H1 (cell line): ENCODE results near the gene SGK2. TPM values are rescaled to one million over a fixed set of nuclear protein-coding genes. Genes with fewer than 3 reads are reported as not detected.

Experiments
- CTCF ChIA-PET: fragments of 300-600 bp; sonication (Branson Sonifier 250); formaldehyde crosslinking; loops from one replicate; lab custom pipeline; 2021; ENCODE audit not compliant: partially characterized antibody; lab: Charles Lee
- POLR2A ChIA-PET: fragments of 300-600 bp; sonication (Branson Sonifier 250); formaldehyde crosslinking; loops from one replicate; lab custom pipeline; 2021; ENCODE audit warnings: inconsistent platforms; ENCODE audit not compliant: partially characterized antibody; lab: Charles Lee
- DNase-seq, 2 experiments: peaks; one replicate each; pipeline versions ENCODE4 v3.0.0 to v3.0.0-alpha.2; 2010 to 2022; ENCODE audit warnings: low spot score in 2 of 2, low read depth in 1 of 2, mixed read lengths in 1 of 2
- FAIRE-seq: peaks from 2 replicates; lab custom pipeline; 2011; peaks lifted over from hg19 to GRCh38; lab: Jason Lieb, UNC
- H2AFZ ChIP-seq: 2 replicates; pipeline ENCODE4 v1.8.1; 2012; ENCODE audit warnings: low read length, inconsistent platforms
- H2AK5ac ChIP-seq: 2 replicates; pipeline ENCODE4 v1.6.1; 2013; ENCODE audit warnings: low read depth, low read length
- H2BK120ac ChIP-seq: replicated peaks from 2 replicates; pipeline ENCODE3; 2013; ENCODE audit warnings: low read depth, low read length, inconsistent platforms
- H2BK12ac ChIP-seq: 2 replicates; pipeline ENCODE4 v1.6.1; 2013; ENCODE audit warnings: low read depth, low read length
- H2BK15ac ChIP-seq: 2 replicates; pipeline ENCODE4 v1.6.1; 2013; ENCODE audit warnings: low read length
- H2BK20ac ChIP-seq: 2 replicates; pipeline ENCODE4 v1.6.1; 2013; ENCODE audit warnings: low read length
- H2BK5ac ChIP-seq: 2 replicates; pipeline ENCODE4 v1.6.1; 2013; ENCODE audit warnings: low read depth, low read length
- H3K14ac ChIP-seq: 2 replicates; pipeline ENCODE4 v1.6.1; 2013; ENCODE audit warnings: inconsistent platforms; ENCODE audit not compliant: insufficient read length
- H3K18ac ChIP-seq: 2 replicates; pipeline ENCODE4 v1.6.1; 2013; ENCODE audit warnings: low read length; ENCODE audit errors: extremely low read depth
- H3K23ac ChIP-seq: 2 replicates; pipeline ENCODE4 v1.6.1; 2013; ENCODE audit warnings: inconsistent platforms; ENCODE audit not compliant: insufficient read length
- H3K23me2 ChIP-seq: 2 replicates; pipeline ENCODE4 v1.6.1; 2013; ENCODE audit warnings: low read depth, low read length
- H3K27ac ChIP-seq: 2 replicates; pipeline ENCODE4 v1.6.1; 2011; ENCODE audit warnings: low read depth, low read length, inconsistent platforms
- H3K27me3 ChIP-seq, 4 experiments: replicated peaks in 1 of 4; 1 replicate in 1 of 4; 2 replicates in 3 of 4; pipeline versions ENCODE4 v1.6.1 to v1.8.1; 2011 to 2013; ENCODE audit warnings: low read length in 3 of 4, mild to moderate bottlenecking in 3 of 4, inconsistent platforms in 2 of 4, mixed read lengths in 2 of 4, moderate library complexity in 1 of 4; ENCODE audit not compliant: control insufficient read depth in 3 of 4, insufficient read depth in 3 of 4; ENCODE audit errors: extremely low read depth in 1 of 4
- H3K36me3 ChIP-seq, 4 experiments: 2 replicates each; pipeline versions ENCODE4 v1.6.1 to v1.8.1; 2011 to 2013; ENCODE audit warnings: mild to moderate bottlenecking in 4 of 4, low read length in 3 of 4, moderate library complexity in 2 of 4, control low read depth in 1 of 4, inconsistent platforms in 1 of 4; ENCODE audit not compliant: insufficient read depth in 4 of 4, control insufficient read depth in 2 of 4
- H3K4ac ChIP-seq: replicated peaks from 2 replicates; pipeline ENCODE3; 2013; ENCODE audit warnings: low read length, low read depth, mixed read lengths, inconsistent platforms; ENCODE audit not compliant: insufficient read length
- H3K4me1 ChIP-seq, 4 experiments: replicated peaks in 1 of 4; 1 replicate in 1 of 4; 2 replicates in 3 of 4; pipeline versions ENCODE4 v1.6.1 to v1.8.1; 2011 to 2013; ENCODE audit warnings: low read length in 3 of 4, inconsistent platforms in 2 of 4, mixed read lengths in 1 of 4; ENCODE audit not compliant: insufficient read depth in 4 of 4, control insufficient read depth in 3 of 4
- H3K4me2 ChIP-seq, 2 experiments: 2 replicates each; pipeline versions ENCODE4 v1.6.1 to v1.8.1; 2011 to 2013; ENCODE audit warnings: low read depth in 2 of 2, low read length in 2 of 2, control low read depth in 1 of 2, inconsistent platforms in 1 of 2, mild to moderate bottlenecking in 1 of 2; ENCODE audit not compliant: insufficient read depth in 1 of 2
- H3K4me3 ChIP-seq, 4 experiments: fragments of 200-600, 300-600 bp in 1 of 4; sonication (generic), shearing (Covaris generic), sonication (Bioruptor Twin) in 1 of 4; 2 replicates each; pipeline versions ENCODE4 v1.5.1 to v1.8.1; 2011 to 2016; ENCODE audit warnings: low read length in 4 of 4, low read depth in 3 of 4, control low read depth in 2 of 4, inconsistent platforms in 2 of 4, mild to moderate bottlenecking in 2 of 4, mixed read lengths in 1 of 4, moderate library complexity in 1 of 4; ENCODE audit not compliant: insufficient read depth in 2 of 4; ENCODE audit errors: extremely low read depth in 1 of 4
- H3K56ac ChIP-seq: replicated peaks from 2 replicates; pipeline ENCODE3; 2013; ENCODE audit warnings: low read depth, mild to moderate bottlenecking, mixed read lengths, low read length, inconsistent platforms; ENCODE audit not compliant: insufficient read length
- H3K79me1 ChIP-seq: 2 replicates; pipeline ENCODE4 v1.6.1; 2013; ENCODE audit warnings: low read depth, low read length, control low read depth
- H3K79me2 ChIP-seq, 2 experiments: 2 replicates each; pipeline versions ENCODE4 v1.6.1 to v1.8.1; 2012 to 2013; ENCODE audit warnings: low read length in 2 of 2, mild to moderate bottlenecking in 2 of 2, inconsistent platforms in 1 of 2; ENCODE audit not compliant: insufficient read depth in 2 of 2, control insufficient read depth in 1 of 2
- H3K9ac ChIP-seq, 4 experiments: replicated peaks in 1 of 4; 1 replicate in 1 of 4; 2 replicates in 3 of 4; pipeline versions ENCODE4 v1.6.1 to v1.8.1; 2011 to 2013; ENCODE audit warnings: low read depth in 3 of 4, low read length in 3 of 4, control low read depth in 2 of 4, mild to moderate bottlenecking in 2 of 4, moderate library complexity in 2 of 4, inconsistent platforms in 1 of 4; ENCODE audit errors: extremely low read depth in 1 of 4
- H3K9me3 ChIP-seq, 2 experiments: 2 replicates each; pipeline versions ENCODE4 v1.6.1 to v1.8.1; 2012 to 2013; ENCODE audit warnings: mild to moderate bottlenecking in 2 of 2, moderate library complexity in 2 of 2, control low read depth in 1 of 2, inconsistent platforms in 1 of 2, low read depth in 1 of 2, low read length in 1 of 2, mixed read lengths in 1 of 2; ENCODE audit not compliant: insufficient read depth in 2 of 2
- H4K20me1 ChIP-seq, 2 experiments: replicated peaks in 1 of 2; 2 replicates each; pipeline versions ENCODE3 to v1.8.1; 2011 to 2013; ENCODE audit warnings: inconsistent platforms in 2 of 2, low read length in 2 of 2, mild to moderate bottlenecking in 1 of 2; ENCODE audit not compliant: insufficient read depth in 2 of 2, control insufficient read depth in 1 of 2
- H4K5ac ChIP-seq: 2 replicates; pipeline ENCODE4 v1.6.1; 2013; ENCODE audit warnings: low read length, low read depth, mixed read lengths, inconsistent platforms; ENCODE audit not compliant: insufficient read length
- H4K8ac ChIP-seq: 2 replicates; pipeline ENCODE4 v1.8.0; 2013; ENCODE audit warnings: mild to moderate bottlenecking, moderate library complexity, low read length, inconsistent platforms; ENCODE audit not compliant: insufficient read depth; ENCODE audit errors: extremely low read depth
- H4K91ac ChIP-seq: replicated peaks from 2 replicates; pipeline ENCODE3; 2013; ENCODE audit warnings: low read length, mixed read lengths, inconsistent platforms; ENCODE audit not compliant: insufficient read length
- CBX5 ChIP-seq: fragments of 300-800, 300-1000 bp; sonication (generic); IDR thresholded peaks from 2 replicates; pipeline ENCODE4 v1.7.1; 2016; ENCODE audit warnings: antibody characterized with exemption, low read length, low read depth
- CBX8 ChIP-seq: fragments of 300-800, 300-1000 bp; sonication (generic); IDR thresholded peaks from 2 replicates; pipeline ENCODE4 v1.7.1; 2016; ENCODE audit warnings: low read depth, low read length, borderline replicate concordance
- GTF2F1 ChIP-seq: IDR thresholded peaks from 2 replicates; pipeline ENCODE4 v1.6.1; 2012; ENCODE audit warnings: low read depth, low read length, improper control_type of control experiment, borderline replicate concordance
- MAFK ChIP-seq: IDR thresholded peaks from 2 replicates; pipeline ENCODE4 v1.6.1; 2012; ENCODE audit warnings: low read depth, mild to moderate bottlenecking, improper control_type of control experiment, low read length
- NRF1 ChIP-seq: IDR thresholded peaks from 2 replicates; pipeline ENCODE4 v1.6.1; 2011; ENCODE audit warnings: mild to moderate bottlenecking, low read depth, low read length, improper control_type of control experiment
- POLR2A ChIP-seq, 2 experiments: IDR thresholded peaks; 1 replicate in 1 of 2; 2 replicates in 1 of 2; pipeline ENCODE4 v1.6.1; 2011; ENCODE audit warnings: low read depth in 2 of 2, low read length in 2 of 2, mild to moderate bottlenecking in 2 of 2; ENCODE audit errors: control extremely low read depth in 1 of 2
- RBBP5 ChIP-seq: IDR thresholded peaks from 2 replicates; pipeline ENCODE4 v1.7.1; 2012; ENCODE audit warnings: low read depth, mild to moderate bottlenecking, inconsistent platforms, low read length, moderate library complexity, borderline replicate concordance
- SIX5 ChIP-seq: IDR thresholded peaks from 2 replicates; pipeline ENCODE4 v1.6.1; 2011; ENCODE audit warnings: mild to moderate bottlenecking, low read depth, low read length
- TCF12 ChIP-seq: IDR thresholded peaks from 2 replicates; pipeline ENCODE4 v1.6.1; 2011; ENCODE audit warnings: low read depth, mild to moderate bottlenecking, low read length
- YY1 ChIP-seq: IDR thresholded peaks from 2 replicates; pipeline ENCODE4 v1.6.1; 2011; ENCODE audit warnings: low read depth, mild to moderate bottlenecking, low read length
- WGBS, 2 experiments: shearing (Covaris generic) in 1 of 2; methylation state at CpG; one replicate each; pipeline versions ENCODE4 v1.1.6 to v1.1.7; 2013 to 2015; ENCODE audit warnings: low lambda C conversion rate in 2 of 2, mixed read lengths in 2 of 2, inconsistent platforms in 1 of 2, low coverage in 1 of 2, missing lambda C conversion rate in 1 of 2; ENCODE audit not compliant: insufficient replicate concordance in 2 of 2, insufficient coverage in 1 of 2, insufficient read length in 1 of 2; ENCODE audit errors: extremely low coverage in 1 of 2, missing lambda C conversion rate in 1 of 2; 5-methylcytosine and 5-hydroxymethylcytosine counted together
- polyA plus RNA-seq, 7 experiments: library from polyadenylated mRNA; depleted of rRNA in 3 of 7; stranded (reverse) in 5 of 7; unstranded in 2 of 7; fragments of >200 nt in 5 of 7; fragments of 200-250 nt in 2 of 7; gene quantifications; 1 replicate in 5 of 7; 2 replicates in 1 of 7; 4 replicates in 1 of 7; pipeline versions ENCODE4 v1.2.1 to v1.2.3, GENCODE V29; 2011 to 2013; ENCODE audit warnings: missing spikeins in 2 of 7, mixed read lengths in 2 of 7
- total RNA-seq: library from RNA; stranded (reverse); fragmentation: NEBNext Ultra II Directional; extraction: Animal tissue kit (Norgen Biotek cat#: 25700); gene quantifications from 2 replicates; pipeline ENCODE4 v1.2.1, GENCODE V29; 2021
- TF ChIP-seq, protein P1 (sequence below), 3 experiments: IDR thresholded peaks; 1 replicate in 2 of 3; 2 replicates in 1 of 3; pipeline versions ENCODE4 v1.5.1 to v1.6.1; 2011; ENCODE audit warnings: low read length in 3 of 3, mild to moderate bottlenecking in 3 of 3, inconsistent platforms in 2 of 3, low read depth in 1 of 3, moderate library complexity in 1 of 3; ENCODE audit not compliant: insufficient read depth in 1 of 3; ENCODE audit errors: control extremely low read depth in 1 of 3

SGK2 gene
- total and polyA plus RNA-seq, 2 of the 8 experiments (the other 6 are each of a cell fraction or from before 2014, with no cell fraction given), result 0.21 TPM; not detected in 1

DNA sequence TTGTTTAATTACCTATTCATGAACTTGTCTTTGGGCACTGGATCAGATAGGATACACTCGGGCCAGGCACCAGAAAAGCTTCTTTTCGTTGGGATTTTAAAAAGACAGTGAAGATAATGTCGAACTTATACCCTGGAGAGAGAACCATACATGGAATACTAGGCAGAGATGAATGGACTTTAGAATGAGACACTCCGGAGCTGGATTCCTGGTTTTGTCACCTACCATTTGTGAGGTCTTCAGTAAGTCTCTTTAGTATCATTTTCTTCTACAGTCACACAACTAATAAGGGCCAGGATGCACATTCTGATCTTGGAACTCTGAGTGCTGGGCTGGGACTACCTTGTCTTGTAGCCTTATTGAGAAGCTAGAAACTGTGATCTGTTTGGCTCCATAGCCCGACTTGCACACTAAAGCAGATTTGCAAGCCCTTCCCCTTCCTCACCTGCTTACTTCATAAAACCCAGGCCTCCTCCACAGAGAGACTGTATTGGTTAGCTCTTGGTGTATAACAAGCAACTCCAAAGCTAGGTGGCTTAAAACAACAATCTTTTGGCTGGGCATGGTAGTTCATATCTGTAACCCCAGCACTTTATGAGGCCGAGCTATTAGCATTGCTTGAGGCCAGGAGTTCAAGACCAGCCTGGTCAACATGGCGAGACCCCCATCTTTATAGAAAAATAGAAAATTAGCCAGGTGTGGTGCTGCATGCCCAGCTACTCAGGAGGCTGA lies 24.5 kb downstream of the SGK2 start:
- FAIRE-seq (no peak), DNase-seq (no peak)
- TF ChIP-seq NRF1 (no peak), YY1 (no peak), POLR2A (IDR thresholded peaks at IDR 0.05; ENCODE audit: control extremely low read depth in 1 of 2, low read depth in 2 of 2, low read length in 2 of 2) (no peak), CBX8 (no peak), MAFK (no peak), GTF2F1 (no peak), CBX5 (no peak), TCF12 (no peak), RBBP5 (no peak), SIX5 (no peak)
- TF ChIP-seq, protein P1, sequence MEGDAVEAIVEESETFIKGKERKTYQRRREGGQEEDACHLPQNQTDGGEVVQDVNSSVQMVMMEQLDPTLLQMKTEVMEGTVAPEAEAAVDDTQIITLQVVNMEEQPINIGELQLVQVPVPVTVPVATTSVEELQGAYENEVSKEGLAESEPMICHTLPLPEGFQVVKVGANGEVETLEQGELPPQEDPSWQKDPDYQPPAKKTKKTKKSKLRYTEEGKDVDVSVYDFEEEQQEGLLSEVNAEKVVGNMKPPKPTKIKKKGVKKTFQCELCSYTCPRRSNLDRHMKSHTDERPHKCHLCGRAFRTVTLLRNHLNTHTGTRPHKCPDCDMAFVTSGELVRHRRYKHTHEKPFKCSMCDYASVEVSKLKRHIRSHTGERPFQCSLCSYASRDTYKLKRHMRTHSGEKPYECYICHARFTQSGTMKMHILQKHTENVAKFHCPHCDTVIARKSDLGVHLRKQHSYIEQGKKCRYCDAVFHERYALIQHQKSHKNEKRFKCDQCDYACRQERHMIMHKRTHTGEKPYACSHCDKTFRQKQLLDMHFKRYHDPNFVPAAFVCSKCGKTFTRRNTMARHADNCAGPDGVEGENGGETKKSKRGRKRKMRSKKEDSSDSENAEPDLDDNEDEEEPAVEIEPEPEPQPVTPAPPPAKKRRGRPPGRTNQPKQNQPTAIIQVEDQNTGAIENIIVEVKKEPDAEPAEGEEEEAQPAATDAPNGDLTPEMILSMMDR (IDR thresholded peaks at IDR 0.05; ENCODE audit: control extremely low read depth in 1 of 3, insufficient read depth in 1 of 3, low read depth in 1 of 3, low read length in 3 of 3), result no peak

More for the DNA sequence above, 24.5 kb downstream of the SGK2 start:
- CTCF ChIA-PET, result interaction anchor here (0.6 to 2.4 kb wide), 10 partner anchors 9 to 443 kb away, joined by 3 to 12 read pairs (median 4); partner anchors contain the start of gene SGK2
- H3K9me3 ChIP-seq, result no peaks in the 10 kb centered on the region
- H3K79me1 ChIP-seq, result no peaks in the 10 kb centered on the region
- WGBS, 2 experiments, result 87% methylated on average over 7 of the region's 7 CpGs; no CpG with 5 or more reads in 1 of the 2 experiments
- no peak overlapping the region for H4K91ac ChIP-seq
- H2AFZ ChIP-seq, result no peak overlapping the region
- H2BK5ac ChIP-seq, result no peak overlapping the region
- H2BK20ac ChIP-seq, result no peak overlapping the region
- no peak overlapping the region for H2AK5ac ChIP-seq
- H3K9ac ChIP-seq, result no peak overlapping the region
- H2BK12ac ChIP-seq, result no peak overlapping the region
- no peaks in the 10 kb centered on the region for H3K23me2 ChIP-seq
- H3K4me2 ChIP-seq, result no peak overlapping the region
- no peak overlapping the region for H2BK120ac ChIP-seq
- peaks cover 0 to 8% (median 6%) of the 10 kb centered on the region in 4 experiments; a peak in 3 of 7 replicates for H3K4me1 ChIP-seq
- H3K27ac ChIP-seq, result no peak overlapping the region
- no peak overlapping the region for H3K23ac ChIP-seq
- H3K36me3 ChIP-seq, result no peaks in the 10 kb centered on the region
- no peak overlapping the region for H4K8ac ChIP-seq
- H3K18ac ChIP-seq, result no peak overlapping the region
- no peak overlapping the region for H3K14ac ChIP-seq
- POLR2A ChIA-PET, result interaction anchor here (1.0 to 1.2 kb wide), 2 partner anchors 11 to 82 kb away, joined by 3 to 4 read pairs; no protein-coding TSS in a partner anchor
- no peaks in the 10 kb centered on the region for H3K79me2 ChIP-seq
- H3K56ac ChIP-seq, result no peak overlapping the region
- no peak overlapping the region for H3K4me3 ChIP-seq
- no peak overlapping the region for H2BK15ac ChIP-seq
- no peaks in the 10 kb centered on the region for H4K20me1 ChIP-seq
- no peak overlapping the region for H3K4ac ChIP-seq
- H4K5ac ChIP-seq, result no peak overlapping the region
- no peaks in the 10 kb centered on the region for H3K27me3 ChIP-seq
